Measurements from ENCODE around the gene KNDC1.

The KNDC1 gene

GRCh38 chr10:133141958-133142340 is 18.1 kb upstream of the KNDC1 start:
- DNase-seq, result no peak

DNA sequence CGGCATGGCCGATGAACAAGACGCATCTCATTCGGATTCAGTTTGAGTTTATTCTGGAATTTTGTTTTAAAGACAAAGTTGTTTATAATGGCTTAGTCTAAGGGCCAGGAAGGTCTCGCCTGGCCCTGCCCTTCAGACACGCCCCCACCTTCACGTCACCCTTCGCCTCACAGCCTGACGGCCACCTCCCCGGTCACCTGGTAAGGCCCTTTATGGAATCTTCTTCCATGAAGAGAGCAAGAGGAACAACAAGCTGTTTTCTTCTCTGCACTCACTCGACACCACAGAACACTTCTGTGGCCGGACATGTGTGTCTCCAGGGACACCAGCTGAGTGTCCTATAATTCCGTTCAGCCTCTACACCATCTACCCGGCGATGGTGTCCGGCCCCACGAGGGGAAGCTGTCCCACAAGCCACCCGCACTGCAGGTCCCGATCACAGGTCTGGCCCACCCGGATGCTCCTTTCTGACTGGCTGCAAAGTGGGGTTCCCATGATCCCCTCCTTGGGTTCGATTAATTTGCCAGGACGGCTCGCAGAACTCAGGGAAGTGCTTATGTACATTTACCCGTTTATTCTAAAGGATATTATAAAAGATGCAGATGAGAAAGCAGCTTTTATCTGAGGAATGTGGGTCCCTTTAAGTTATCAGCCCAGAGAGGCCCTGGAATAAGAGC is 17.4 kb upstream of the KNDC1 start:
- DNase-seq, result peak in 1 of 2 donors; percentile 5

DNA sequence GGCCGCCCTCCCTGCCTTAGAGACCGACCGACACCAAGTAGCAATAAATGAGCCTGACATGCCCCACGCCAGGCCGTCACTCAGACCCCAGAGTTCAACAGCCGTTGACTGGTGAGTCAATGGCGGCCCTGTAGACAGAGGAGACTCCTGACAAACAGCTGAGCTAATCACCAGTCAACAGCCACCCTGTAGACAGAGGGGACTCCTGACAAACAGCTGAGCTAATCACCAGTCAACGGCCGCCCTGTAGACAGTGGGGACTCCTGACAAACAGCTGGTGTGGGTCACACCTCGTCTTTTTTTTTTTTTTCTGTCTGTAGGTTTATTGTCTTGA is 16.9 kb upstream of the KNDC1 start:
- peak in 1 of 2 donors; percentile 5 for DNase-seq

DNA sequence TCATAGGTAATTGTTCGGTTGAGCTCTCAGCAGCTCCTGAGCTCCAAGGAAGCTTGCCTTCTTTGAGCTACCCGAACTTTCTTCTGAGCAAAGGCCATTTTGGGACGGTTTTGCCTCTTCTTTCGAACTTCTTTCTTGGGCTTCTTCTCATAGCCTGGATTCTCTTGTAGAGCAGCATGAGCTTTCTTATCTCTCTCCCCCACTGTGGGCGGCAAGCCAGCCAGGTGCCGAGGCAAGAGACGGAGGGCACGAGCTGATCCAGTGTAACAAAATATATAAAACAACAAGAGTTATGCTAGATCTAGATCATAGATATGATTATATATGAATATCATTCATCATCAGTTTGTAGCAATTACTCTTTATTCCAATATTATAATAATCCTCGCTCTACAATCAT is 16.5 kb upstream of the KNDC1 start:
- DNase-seq, result no peak

DNA sequence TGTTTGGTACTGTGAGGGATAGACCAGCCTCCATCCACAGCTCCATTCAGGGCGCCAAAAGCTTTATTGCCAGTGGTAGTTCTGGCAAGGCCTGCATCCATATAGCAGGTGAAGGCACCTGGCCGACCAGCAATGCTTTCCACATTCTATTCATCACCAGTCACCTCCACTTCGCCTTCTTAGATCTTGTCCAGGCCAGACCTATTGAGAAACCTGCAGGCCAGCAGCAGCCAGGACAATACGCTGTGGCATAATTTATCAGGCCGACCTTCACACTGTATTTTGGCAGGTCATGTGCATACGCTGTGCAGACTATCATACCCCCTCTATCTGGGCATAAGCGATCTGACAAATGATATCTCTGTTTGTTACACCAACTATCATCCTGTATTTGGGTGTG is 15.2 kb upstream of the KNDC1 start:
- DNase-seq, result peak in 1 of 2 donors; percentile 8

- no peak for DNase-seq
Measured at GRCh38 chr10:133150226-133150625, 9.8 kb upstream of the KNDC1 start.

DNA sequence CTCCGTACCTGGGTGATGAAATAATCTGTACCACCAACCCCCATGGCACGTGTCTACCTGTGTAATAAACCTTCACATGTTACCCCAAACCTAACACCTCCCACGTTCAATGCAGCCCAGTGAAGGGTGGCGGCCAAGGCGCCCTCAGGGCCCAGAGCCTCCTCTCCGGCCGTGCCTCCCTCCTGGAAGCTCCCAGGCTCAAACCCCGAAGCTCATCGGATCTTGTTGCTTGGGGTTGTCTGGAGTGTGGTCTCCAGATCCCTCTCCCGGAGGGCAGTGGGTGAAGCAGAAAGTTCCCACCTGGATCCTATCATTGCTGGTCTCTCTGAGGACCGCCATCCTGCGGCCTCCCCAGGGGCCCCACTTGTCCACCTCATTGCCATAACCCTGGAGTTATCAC is 9.4 kb upstream of the KNDC1 start:
- DNase-seq, result no peak

- peak in 1 of 2 donors; percentile 5 for DNase-seq
Measured at GRCh38 chr10:133151071-133151470, 8.9 kb upstream of the KNDC1 start.

DNA sequence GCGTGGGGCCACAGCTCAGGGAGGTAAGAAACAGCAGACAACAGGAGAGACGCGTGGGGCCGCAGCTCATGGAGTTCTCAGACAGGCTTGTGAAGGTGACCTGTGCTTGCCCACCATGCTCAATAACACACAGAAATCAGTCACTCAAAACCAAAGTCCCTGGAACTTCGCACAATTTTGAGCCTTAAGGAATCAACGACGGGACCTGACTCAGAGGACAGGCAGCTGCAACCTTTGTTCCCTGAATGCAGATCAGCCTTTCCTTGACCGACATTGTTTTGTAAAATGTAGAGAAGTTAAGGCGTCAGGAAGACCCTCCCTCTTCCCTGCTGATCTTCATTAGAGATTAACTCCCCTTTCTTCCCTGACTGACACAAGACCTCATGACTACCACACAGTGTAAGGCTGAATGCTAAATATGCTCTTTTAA is 8.5 kb upstream of the KNDC1 start:
- DNase-seq, result no peak

DNA sequence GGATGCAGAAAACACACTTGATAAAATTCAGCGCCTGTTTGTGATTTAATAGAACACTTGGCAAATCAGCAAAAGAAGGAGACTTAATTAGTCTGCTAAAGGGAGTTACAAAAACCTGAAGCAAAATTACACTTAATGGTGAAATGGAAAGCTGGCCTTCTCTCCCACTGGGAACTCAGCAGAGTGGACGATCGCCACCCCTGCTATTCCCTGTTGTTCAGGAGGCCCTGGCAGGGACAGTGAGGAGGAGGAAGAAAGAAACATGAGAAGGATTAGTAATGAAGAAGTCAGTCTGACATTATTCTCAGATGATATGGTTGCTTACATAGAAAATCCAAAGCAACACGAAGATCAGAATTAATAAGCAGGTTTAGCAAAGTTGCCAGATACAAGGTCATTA is 5.6 kb upstream of the KNDC1 start:
- no peak for DNase-seq

- DNase-seq, result peak in 1 of 2 donors; percentile 9
Measured at GRCh38 chr10:133154996-133155778, 4.8 kb upstream of the KNDC1 start.

DNA sequence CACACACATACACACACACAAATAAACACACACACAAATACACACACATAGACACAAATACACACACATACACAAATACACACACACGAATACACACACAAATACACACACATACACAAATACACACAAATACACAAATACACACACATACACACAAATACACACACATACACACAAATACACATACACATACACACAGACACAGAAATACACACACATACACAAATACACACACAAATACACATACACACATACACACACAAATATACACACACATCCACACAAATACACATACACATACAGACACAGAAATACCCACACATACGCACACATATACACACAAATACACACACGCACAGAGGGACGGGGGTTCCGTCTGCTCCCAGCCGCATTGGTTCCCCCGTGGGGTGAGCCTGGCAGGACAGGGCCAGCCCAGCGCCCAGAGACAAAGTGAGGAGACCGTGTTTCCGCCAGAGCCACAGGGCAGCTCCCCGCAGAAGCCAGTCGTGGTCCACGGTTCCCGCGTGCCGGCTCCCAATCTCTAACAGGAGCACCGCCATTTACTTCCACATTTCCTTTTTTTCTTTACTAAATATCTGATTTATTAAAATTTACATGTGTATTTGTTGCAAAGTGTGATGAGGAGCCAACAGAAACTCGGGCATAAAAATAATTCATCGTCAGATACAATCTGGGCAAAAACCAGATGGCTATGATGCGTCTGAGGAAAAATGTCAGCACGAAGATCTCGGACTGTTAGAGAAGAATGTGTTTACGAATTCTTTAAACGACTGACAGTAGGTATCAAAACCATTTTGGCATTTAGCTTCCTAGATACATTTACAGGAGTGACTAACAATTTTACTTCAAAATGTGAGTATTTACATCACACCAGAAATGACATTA is 3.1 kb upstream of the KNDC1 start:
- DNase-seq, result peak in 1 of 2 donors; percentile 4

DNA sequence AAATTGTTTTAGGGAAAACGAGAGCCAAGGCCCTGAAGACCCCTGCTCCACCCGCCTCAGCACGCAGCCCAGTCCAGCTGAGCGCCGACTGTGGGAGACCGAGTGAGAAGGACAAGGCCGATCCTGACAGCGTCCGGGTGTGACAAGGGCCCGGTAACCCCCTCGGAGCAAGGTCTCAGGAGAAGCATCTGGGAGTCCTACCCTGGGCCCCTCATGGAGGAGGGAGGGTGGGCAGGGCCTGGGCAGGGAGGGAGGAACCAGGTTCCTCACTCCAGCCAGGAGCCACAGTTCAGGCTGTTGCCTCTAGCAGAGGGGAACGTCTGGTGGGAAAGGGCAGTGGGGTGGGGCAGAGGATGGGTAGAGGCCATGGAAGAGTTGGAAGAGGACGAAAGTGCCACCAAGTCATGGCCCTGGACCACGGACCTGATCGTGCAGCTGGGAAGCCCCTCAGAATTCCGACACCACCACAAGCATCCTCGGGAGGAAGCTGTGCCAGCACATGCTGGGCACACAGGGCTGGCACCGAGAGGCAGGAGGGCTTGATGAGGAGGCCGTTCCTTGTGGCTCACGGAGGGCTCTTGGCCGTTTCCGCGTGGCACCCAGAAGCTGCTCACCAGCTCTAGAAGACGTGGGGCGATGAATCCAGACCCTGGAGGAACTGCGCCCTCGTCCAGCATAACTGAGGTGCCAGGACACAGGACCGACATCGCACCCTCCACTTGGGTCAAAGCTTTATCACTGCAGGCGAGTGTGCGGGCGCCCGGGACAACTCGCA is 2.2 kb upstream of the KNDC1 start:
- DNase-seq, result no peak

DNA sequence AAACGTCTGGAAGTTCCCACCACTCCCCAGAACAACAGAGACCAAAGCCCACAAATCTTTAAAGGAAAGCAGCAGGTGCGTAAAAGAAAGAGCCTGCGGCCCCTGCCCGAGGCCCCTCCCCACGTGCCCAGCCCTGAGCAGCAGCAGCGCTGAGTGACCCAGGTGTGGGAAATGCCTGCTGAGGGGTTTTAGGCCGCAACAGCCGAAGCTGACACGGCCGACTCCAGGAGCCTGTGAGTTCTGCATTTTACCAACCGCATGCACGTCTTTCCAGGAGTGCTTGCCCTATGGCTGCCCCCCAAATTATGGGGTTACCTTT is 1.6 kb upstream of the KNDC1 start:
- no peak for DNase-seq

GRCh38 chr10:133158756-133159610 is 1.0 kb upstream of the KNDC1 start:
- DNase-seq, result no peak

GRCh38 chr10:133159611-133159949 is 439 bp upstream of the KNDC1 start:
- DNase-seq, result no peak

GRCh38 chr10:133160826-133161471 is 930 bp downstream of the KNDC1 start:
- DNase-seq, result no peak

DNA sequence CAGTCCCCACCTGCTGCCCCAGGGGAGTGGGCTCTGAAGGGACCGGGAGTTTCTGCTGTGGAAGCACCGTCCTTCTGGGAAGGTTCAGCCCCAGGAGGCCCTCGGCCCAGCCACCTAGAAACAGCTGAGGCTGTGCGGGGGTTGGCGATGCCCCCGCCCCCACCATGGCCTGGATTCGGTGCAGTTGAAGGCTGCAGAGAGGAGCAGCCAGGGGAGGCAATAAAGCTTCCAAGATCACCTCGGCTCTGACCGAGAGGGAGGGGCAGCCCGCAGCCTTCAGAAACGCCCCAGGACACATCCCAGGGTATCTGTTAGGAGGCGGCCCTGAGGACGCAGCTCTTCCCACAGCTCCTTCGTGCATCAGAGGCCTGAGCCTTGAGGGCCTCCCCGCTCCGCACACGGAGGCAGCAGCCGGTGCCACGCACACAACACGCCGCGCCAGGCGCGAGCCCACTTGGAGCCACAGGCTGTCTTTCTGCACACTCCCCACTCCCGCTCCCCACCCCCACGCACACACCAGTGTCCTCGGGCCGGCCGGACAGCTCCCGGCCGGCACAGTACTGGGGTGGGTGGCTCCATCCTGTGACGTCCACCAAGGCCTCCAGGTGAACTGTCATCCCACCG is 1.6 kb downstream of the KNDC1 start:
- DNase-seq, result no peak

- no peak for DNase-seq
Measured at GRCh38 chr10:133162178-133162909, 2.3 kb downstream of the KNDC1 start.

Data from CD4-positive, alpha-beta T cell treated with Interleukin-4 for 1 hour (primary cell).